GM12878 (cell line): ENCODE data around the gene SDCCAG8. TPM values are rescaled to one million over a fixed set of nuclear protein-coding genes. Genes with fewer than 3 reads are reported as not detected.

ENCODE experiments used
- BCLAF1 ChIP-seq: fragments of 450-650 bp; IDR thresholded peaks from 2 replicates; pipeline ENCODE4 v1.6.1; 2017; ENCODE audit warnings: antibody characterized with exemption, mild to moderate bottlenecking, moderate library complexity
- BHLHE40 ChIP-seq, 2 experiments: fragments of 450-650 bp in 1 of 2; IDR thresholded peaks; 2 replicates each; pipeline ENCODE4 v1.6.1; 2011 to 2017; ENCODE audit warnings: low read depth in 2 of 2, borderline replicate concordance in 1 of 2, improper control_type of control experiment in 1 of 2, low read length in 1 of 2, mild to moderate bottlenecking in 1 of 2
- CHD1 ChIP-seq: IDR thresholded peaks from 2 replicates; pipeline ENCODE4 v1.6.1; 2012; ENCODE audit warnings: low read depth, low read length, improper control_type of control experiment
- CREB1 ChIP-seq: IDR thresholded peaks from 2 replicates; pipeline ENCODE4 v1.6.1; 2012; ENCODE audit warnings: low read depth, mild to moderate bottlenecking, inconsistent platforms
- ETV6 ChIP-seq, 2 experiments: fragments of 450-650 bp in 1 of 2; IDR thresholded peaks in 1 of 2; conservative IDR thresholded peaks in 1 of 2; 2 replicates each; pipeline ENCODE4 v1.6.1; 2014; ENCODE audit warnings: antibody characterized with exemption in 1 of 2, borderline replicate concordance in 1 of 2, low read depth in 1 of 2, mild to moderate bottlenecking in 1 of 2, moderate library complexity in 1 of 2
- FOXM1 ChIP-seq: IDR thresholded peaks from 2 replicates; pipeline ENCODE4 v1.6.1; 2012; ENCODE audit warnings: low read depth, mild to moderate bottlenecking, inconsistent platforms, low read length, moderate library complexity
- HDAC2 ChIP-seq: fragments of 200-600 bp; sonication (generic); IDR thresholded peaks from 2 replicates; pipeline ENCODE4 v1.6.1; 2017
- HDAC6 ChIP-seq: fragments of 200-600 bp; sonication (generic); IDR thresholded peaks from one replicate; pipeline ENCODE4 v1.8.0; 2017; ENCODE audit warnings: antibody characterized with exemption; ENCODE audit not compliant: unreplicated experiment
- NFYA ChIP-seq: IDR thresholded peaks from 2 replicates; pipeline ENCODE4 v1.6.1; 2011; ENCODE audit warnings: low read depth, mild to moderate bottlenecking, low read length, improper control_type of control experiment, borderline replicate concordance
- NR2C1 ChIP-seq: fragments of 450-650 bp; IDR thresholded peaks from 2 replicates; pipeline ENCODE4 v1.6.1; 2017; ENCODE audit warnings: antibody characterized with exemption, mild to moderate bottlenecking, moderate library complexity
- NR2C2 ChIP-seq: IDR thresholded peaks from 2 replicates; pipeline ENCODE4 v1.6.1; 2011; ENCODE audit warnings: borderline replicate concordance, low read depth; ENCODE audit not compliant: control insufficient read depth, insufficient read length
- NR2F1 ChIP-seq: fragments of 450-650 bp; conservative IDR thresholded peaks from 2 replicates; pipeline ENCODE4 v1.6.1; 2017; ENCODE audit warnings: mild to moderate bottlenecking
- RAD21 ChIP-seq: IDR thresholded peaks from 2 replicates; pipeline ENCODE4 v1.6.1; 2011; ENCODE audit warnings: mild to moderate bottlenecking, low read depth, low read length, moderate library complexity; ENCODE audit not compliant: insufficient read depth
- RBBP5 ChIP-seq: fragments of 200-600 bp; sonication (generic); conservative IDR thresholded peaks from 2 replicates; pipeline ENCODE4 v1.6.1; 2016
- SMAD5 ChIP-seq: IDR thresholded peaks from 2 replicates; pipeline ENCODE4 v1.6.1; 2016; ENCODE audit warnings: antibody characterized with exemption, low read depth
- TCF3 ChIP-seq: IDR thresholded peaks from 2 replicates; pipeline ENCODE4 v1.6.1; 2012; ENCODE audit warnings: low read depth, mild to moderate bottlenecking, low read length, borderline replicate concordance; ENCODE audit not compliant: insufficient read depth
- YBX1 ChIP-seq: fragments of 450-650 bp; IDR thresholded peaks from 2 replicates; pipeline ENCODE4 v1.6.1; 2016; ENCODE audit warnings: antibody characterized with exemption
- ZBED1 ChIP-seq: IDR thresholded peaks from 2 replicates; pipeline ENCODE4 v1.6.1; 2016; ENCODE audit warnings: borderline replicate concordance
- ZBTB11 ChIP-seq: fragments of 450-650 bp; formaldehyde crosslinking; IDR thresholded peaks from 2 replicates; pipeline ENCODE4 v1.5.0; 2022; ENCODE audit warnings: mild to moderate bottlenecking, missing genetic modification characterization
- ZBTB33 ChIP-seq: fragments of 450-650 bp; IDR thresholded peaks from 2 replicates; pipeline ENCODE4 v1.6.1; 2017; ENCODE audit warnings: mild to moderate bottlenecking
- ZNF207 ChIP-seq: fragments of 450-650 bp; IDR thresholded peaks from 2 replicates; pipeline ENCODE4 v1.6.1; 2014; ENCODE audit warnings: antibody characterized with exemption, mild to moderate bottlenecking, borderline replicate concordance
- ZNF622 ChIP-seq: fragments of 450-650 bp; IDR thresholded peaks from 2 replicates; pipeline ENCODE4 v1.6.1; 2017; ENCODE audit warnings: mild to moderate bottlenecking, inconsistent platforms
- polyA plus RNA-seq, 11 experiments: library from polyadenylated mRNA; depleted of rRNA in 4 of 11; unstranded in 6 of 11; stranded (reverse) in 5 of 11; fragments of >200 nt; fragmentation: Nextera tagmentation in 4 of 11; fragmentation: Illumina TruSeq in 1 of 11; extraction: Ambion mirVana in 4 of 11; extraction: Trizol in 1 of 11; gene quantifications; 1 replicate in 1 of 11; 2 replicates in 10 of 11; pipeline versions ENCODE4 v1.2.1 to v1.2.3, GENCODE V29; 2011 to 2016; ENCODE audit warnings: inconsistent platforms in 2 of 11, missing spikeins in 2 of 11, low read depth in 1 of 11
- total RNA-seq, 4 experiments: library from RNA; depleted of rRNA in 3 of 4; stranded (reverse); fragments of >200 nt in 3 of 4; fragmentation: Illumina TruSeq in 1 of 4; extraction: Trizol in 1 of 4; gene quantifications; 2 replicates each; pipeline versions ENCODE4 v1.2.1 to v1.2.3, GENCODE V29; 2013 to 2021

The SDCCAG8 gene
- total and polyA plus RNA-seq, 10 of the 15 experiments (the other 5 are each of a cell fraction or from before 2014, with no cell fraction given), result 15.0 to 25.6 (median 20.6) TPM

GRCh38 chr1:243255791-243256512, at the start of gene SDCCAG8 (continued):
- no peak for TF ChIP-seq ZBTB11 (CRISPR knock-in tag)
- TF ChIP-seq YBX1, result no peak
- no peak; the same call in 1 of the 2 replicates for TF ChIP-seq NR2F1
- no peak for TF ChIP-seq HDAC6
- TF ChIP-seq NFYA, result no peak
- no peak for TF ChIP-seq CHD1
- peak; percentile 82; the same call in 1 of the 2 replicates for TF ChIP-seq SMAD5
- no peak for TF ChIP-seq ZBTB33
- TF ChIP-seq RAD21, result no peak
- no peak for TF ChIP-seq HDAC2
- TF ChIP-seq NR2C1, result no peak
- 0 out of 4 replicates have a peak, but pooled peaks of 1 of the 2 experiments have one; percentile 29 for TF ChIP-seq ETV6 (conservative IDR thresholded peaks at IDR 0.05 in 1 of 2, IDR thresholded peaks at IDR 0.05 in 1 of 2; ENCODE audit: borderline replicate concordance in 1 of 2, low read depth in 1 of 2)
- TF ChIP-seq ZBED1, result no peak
- TF ChIP-seq ZNF207, result peak; percentile 61; the same call in 1 of the 2 replicates
- no peak for TF ChIP-seq TCF3
- TF ChIP-seq CREB1, result peak; percentile 62
- no peak for TF ChIP-seq ZNF622
- no peak for TF ChIP-seq NR2C2
- no peak for TF ChIP-seq FOXM1
- TF ChIP-seq BCLAF1, result no peak
- no peak for TF ChIP-seq RBBP5
- peak in 1 of 2 experiments; percentile 31; a peak in 2 of 4 replicates for TF ChIP-seq BHLHE40 (IDR thresholded peaks at IDR 0.05; ENCODE audit: borderline replicate concordance in 1 of 2, low read depth in 2 of 2, low read length in 1 of 2)
